Mesenchymal stem cell (in vitro differentiated cells and primary cell): Measurements from ENCODE around the gene HGS.

Experiments
- DNase-seq: peaks from one replicate; pipeline ENCODE4 v3.0.0-alpha.2; 2013
- H2AFZ ChIP-seq: one replicate; pipeline ENCODE4 v1.6.1; 2013; ENCODE audit warnings: low read depth, mild to moderate bottlenecking, control low read depth, inconsistent platforms, low read length, moderate library complexity
- H2AK5ac ChIP-seq: 2 replicates; pipeline ENCODE4 v1.6.1; 2013; ENCODE audit warnings: low read length, moderate library complexity, mild to moderate bottlenecking, inconsistent platforms; ENCODE audit not compliant: severe bottlenecking
- H2BK120ac ChIP-seq: one replicate; pipeline ENCODE4 v1.6.1; 2013; ENCODE audit warnings: low read depth, mild to moderate bottlenecking, inconsistent platforms, low read length, moderate library complexity
- H2BK12ac ChIP-seq, 2 experiments: one replicate each; pipeline ENCODE4 v1.6.1; 2013; ENCODE audit warnings: inconsistent platforms in 2 of 2, low read length in 2 of 2, mild to moderate bottlenecking in 2 of 2, moderate library complexity in 2 of 2, control low read depth in 1 of 2
- H2BK15ac ChIP-seq: one replicate; pipeline ENCODE4 v1.6.1; 2013; ENCODE audit warnings: mild to moderate bottlenecking, low read depth, inconsistent platforms; ENCODE audit not compliant: poor library complexity, severe bottlenecking
- H2BK5ac ChIP-seq: 2 replicates; pipeline ENCODE4 v1.6.1; 2013; ENCODE audit warnings: low read depth, mild to moderate bottlenecking, low read length, control low read depth, inconsistent platforms; ENCODE audit not compliant: poor library complexity, severe bottlenecking
- H3K14ac ChIP-seq, 2 experiments: one replicate each; pipeline ENCODE4 v1.6.1; 2013; ENCODE audit warnings: inconsistent platforms in 2 of 2, low read length in 2 of 2, control low read depth in 1 of 2, mild to moderate bottlenecking in 1 of 2, moderate library complexity in 1 of 2
- H3K18ac ChIP-seq, 2 experiments: one replicate each; pipeline ENCODE4 v1.6.1; 2013; ENCODE audit warnings: inconsistent platforms in 2 of 2, low read length in 2 of 2, control low read depth in 1 of 2, low read depth in 1 of 2, mild to moderate bottlenecking in 1 of 2
- H3K23ac ChIP-seq, 2 experiments: one replicate each; pipeline ENCODE4 v1.6.1; 2013; ENCODE audit warnings: inconsistent platforms in 2 of 2, low read length in 2 of 2, mild to moderate bottlenecking in 2 of 2, moderate library complexity in 2 of 2, control low read depth in 1 of 2
- H3K27ac ChIP-seq: 2 replicates; pipeline ENCODE4 v1.5.1; 2013; ENCODE audit warnings: mild to moderate bottlenecking, moderate library complexity, low read length, control low read depth, inconsistent platforms; ENCODE audit not compliant: poor library complexity, severe bottlenecking
- H3K27me3 ChIP-seq, 2 experiments: 2 replicates each; pipeline versions ENCODE4 v1.6.1 to v1.7.0; 2013; ENCODE audit warnings: low read length in 2 of 2, mild to moderate bottlenecking in 2 of 2, moderate library complexity in 2 of 2, control low read depth in 1 of 2, inconsistent platforms in 1 of 2; ENCODE audit not compliant: control insufficient read depth in 1 of 2, insufficient read depth in 1 of 2
- H3K36me3 ChIP-seq, 2 experiments: 2 replicates each; pipeline versions ENCODE4 v1.6.1 to v1.7.0; 2013; ENCODE audit warnings: low read length in 2 of 2, control low read depth in 1 of 2, inconsistent platforms in 1 of 2, low read depth in 1 of 2, mild to moderate bottlenecking in 1 of 2; ENCODE audit not compliant: insufficient read depth in 2 of 2, control insufficient read depth in 1 of 2
- H3K4ac ChIP-seq, 2 experiments: one replicate each; pipeline ENCODE4 v1.6.1; 2013; ENCODE audit warnings: inconsistent platforms in 2 of 2, low read length in 2 of 2, mild to moderate bottlenecking in 2 of 2, moderate library complexity in 2 of 2, control low read depth in 1 of 2, low read depth in 1 of 2
- H3K4me1 ChIP-seq: 2 replicates; pipeline ENCODE4 v1.6.1; 2013; ENCODE audit warnings: low read depth, low read length, control low read depth; ENCODE audit not compliant: control insufficient read depth, insufficient read depth
- H3K4me2 ChIP-seq: 2 replicates; pipeline ENCODE4 v1.6.1; 2013; ENCODE audit warnings: low read length, mild to moderate bottlenecking, inconsistent platforms; ENCODE audit not compliant: poor library complexity, severe bottlenecking
- H3K4me3 ChIP-seq, 2 experiments: 2 replicates each; pipeline versions ENCODE4 v1.5.1 to v1.7.0; 2013; ENCODE audit warnings: low read length in 2 of 2, mild to moderate bottlenecking in 2 of 2, control low read depth in 1 of 2, low read depth in 1 of 2; ENCODE audit not compliant: insufficient read depth in 1 of 2
- H3K79me1 ChIP-seq: replicated peaks from 2 replicates; pipeline ENCODE4 v1.6.1; 2013; ENCODE audit warnings: mild to moderate bottlenecking, control low read depth, low read length, inconsistent platforms; ENCODE audit not compliant: poor library complexity, severe bottlenecking
- H3K9ac ChIP-seq: 2 replicates; pipeline ENCODE4 v1.7.0; 2013; ENCODE audit warnings: mild to moderate bottlenecking, low read length, moderate library complexity
- H3K9me3 ChIP-seq: 2 replicates; pipeline ENCODE4 v1.7.0; 2013; ENCODE audit warnings: mild to moderate bottlenecking, low read length; ENCODE audit not compliant: control insufficient read depth
- H4K8ac ChIP-seq: one replicate; pipeline ENCODE4 v1.6.1; 2013; ENCODE audit warnings: inconsistent platforms, mild to moderate bottlenecking, low read length, moderate library complexity
- H4K91ac ChIP-seq: one replicate; pipeline ENCODE4 v1.6.1; 2013; ENCODE audit warnings: mild to moderate bottlenecking, low read length, inconsistent platforms
- WGBS: methylation state at CpG from one replicate; pipeline ENCODE4 v1.1.7; 2013; ENCODE audit warnings: mixed read lengths; 5-methylcytosine and 5-hydroxymethylcytosine counted together

HGS gene

DNA sequence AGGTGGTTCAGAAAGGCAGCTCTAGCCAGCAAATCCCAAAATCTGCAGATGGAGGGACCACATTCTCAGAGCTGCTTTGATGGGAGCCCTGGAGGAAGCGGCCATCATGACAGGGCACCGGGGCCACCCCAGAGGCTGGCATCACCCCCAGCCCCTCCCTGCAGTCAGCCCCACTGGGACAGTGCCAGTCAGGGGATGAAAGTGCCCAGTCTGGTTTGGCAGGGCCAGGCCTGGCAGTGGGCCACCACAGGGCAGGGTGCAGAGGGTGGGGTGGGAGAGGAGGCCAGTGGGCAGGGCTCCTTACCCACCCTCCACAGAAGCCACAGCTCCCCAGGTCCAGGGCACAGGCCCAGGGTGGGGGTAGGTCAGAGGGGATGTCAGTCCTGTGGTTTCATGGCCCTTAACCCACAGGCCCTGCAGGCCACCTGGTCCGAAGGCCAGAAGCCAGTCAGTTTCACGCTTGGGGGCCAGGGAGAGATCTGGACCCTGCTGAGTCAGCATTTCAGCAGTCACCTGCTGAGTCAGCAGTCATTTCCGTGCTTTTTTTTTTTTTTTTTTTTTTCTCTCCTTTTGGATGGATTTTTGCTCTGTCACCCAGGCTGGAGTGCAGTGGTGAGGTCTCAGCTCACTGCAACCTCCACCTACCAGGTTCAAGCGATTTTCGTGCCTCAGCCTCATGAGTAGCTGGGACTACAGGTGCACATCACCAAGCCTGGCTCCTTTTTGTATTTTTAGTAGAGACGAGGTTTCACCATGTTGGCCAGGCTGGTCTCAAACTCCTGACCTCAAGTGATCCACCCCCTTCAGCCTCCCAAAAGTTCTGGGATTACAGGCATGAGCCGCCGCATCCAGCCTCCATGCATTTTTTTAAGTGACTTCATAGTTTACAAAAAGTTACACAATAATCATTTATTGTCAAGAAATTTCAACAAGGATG, 38.6 kb downstream of the HGS start:
- Histone ChIP-seq H3K36me3 (peaks cover 0 to 26% of the 10 kb centered on the region in 2 experiments), H3K4me2 (no peak overlapping the region), H2BK15ac (no peak overlapping the region), H2BK120ac (no peak overlapping the region), H3K4ac (no peak overlapping the region), H4K91ac (no peak overlapping the region), H3K4me1 (peaks cover 8% of the 10 kb centered on the region), H3K4me3 (no peak overlapping the region), H4K8ac (no peak overlapping the region), H3K27ac (no peak overlapping the region), H3K23ac (no peak overlapping the region), H3K79me1 (no peaks in the 10 kb centered on the region), H2AK5ac (no peak overlapping the region), H2BK5ac (no peak overlapping the region), H2BK12ac (no peak overlapping the region), H3K9me3 (no peaks in the 10 kb centered on the region), H3K18ac (peak overlapping the region in 1 of 2 experiments; percentile 37), H3K14ac (peak overlapping the region in 1 of 2 experiments; percentile 13), H3K27me3 (no peaks in the 10 kb centered on the region), H2AFZ (no peak overlapping the region), H3K9ac (no peak overlapping the region)
- DNase-seq, result no peak
- WGBS, result 72% methylated on average over 10 of the region's 10 CpGs

GRCh38 chr17:81723651-81724209, 39.9 kb downstream of the HGS start:
- 91% methylated on average over 9 of the region's 12 CpGs for WGBS
- Histone ChIP-seq H2BK12ac (no peak overlapping the region), H3K36me3 (peaks cover 0 to 15% of the 10 kb centered on the region in 2 experiments), H3K4me2 (no peak overlapping the region), H2AFZ (no peak overlapping the region), H4K91ac (no peak overlapping the region), H3K4ac (no peak overlapping the region), H3K79me1 (no peaks in the 10 kb centered on the region), H2AK5ac (no peak overlapping the region), H3K14ac (no peak overlapping the region), H3K9ac (no peak overlapping the region), H2BK120ac (no peak overlapping the region), H3K4me1 (peaks cover 7% of the 10 kb centered on the region), H2BK15ac (no peak overlapping the region), H3K18ac (no peak overlapping the region), H2BK5ac (no peak overlapping the region), H3K9me3 (no peaks in the 10 kb centered on the region), H3K27ac (no peak overlapping the region), H3K4me3 (peak overlapping the region in 1 of 2 experiments; percentile 53), H3K27me3 (no peaks in the 10 kb centered on the region), H4K8ac (no peak overlapping the region), H3K23ac (no peak overlapping the region)
- no peak for DNase-seq

GRCh38 chr17:81725439-81725838, 41.6 kb downstream of the HGS start:
- Histone ChIP-seq H3K27me3 (peaks cover 3 to 4% of the 10 kb centered on the region in 2 experiments), H3K4me2 (no peak overlapping the region), H3K14ac (no peak overlapping the region), H3K9ac (no peak overlapping the region), H2BK12ac (no peak overlapping the region), H3K9me3 (no peaks in the 10 kb centered on the region), H3K4me1 (peaks cover 7% of the 10 kb centered on the region), H3K36me3 (peaks cover 0 to 3% of the 10 kb centered on the region in 2 experiments), H4K91ac (no peak overlapping the region), H2BK120ac (no peak overlapping the region), H3K79me1 (no peaks in the 10 kb centered on the region), H3K4ac (no peak overlapping the region), H3K18ac (no peak overlapping the region), H3K23ac (no peak overlapping the region), H3K27ac (no peak overlapping the region), H2AFZ (no peak overlapping the region), H3K4me3 (no peak overlapping the region), H2AK5ac (no peak overlapping the region), H2BK5ac (no peak overlapping the region), H2BK15ac (no peak overlapping the region), H4K8ac (no peak overlapping the region)
- WGBS, result 86% methylated on average over 9 of the region's 9 CpGs
- no peak for DNase-seq

GRCh38 chr17:81726004-81726403, 42.2 kb downstream of the HGS start:
- H2BK120ac ChIP-seq, result no peak overlapping the region

More at GRCh38 chr17:81726004-81726403, 42.2 kb downstream of the HGS start:
- Histone ChIP-seq H3K4ac (no peak overlapping the region), H3K9me3 (no peaks in the 10 kb centered on the region), H3K4me1 (peaks cover 9% of the 10 kb centered on the region), H3K14ac (no peak overlapping the region), H3K27ac (no peak overlapping the region), H3K9ac (no peak overlapping the region), H2BK5ac (no peak overlapping the region), H3K36me3 (no peaks in the 10 kb centered on the region), H2BK15ac (no peak overlapping the region), H2BK12ac (no peak overlapping the region), H3K4me2 (no peak overlapping the region), H4K8ac (no peak overlapping the region), H3K79me1 (no peaks in the 10 kb centered on the region), H3K27me3 (peaks cover 3 to 4% of the 10 kb centered on the region in 2 experiments), H3K18ac (no peak overlapping the region), H4K91ac (no peak overlapping the region), H3K23ac (no peak overlapping the region), H3K4me3 (no peak overlapping the region), H2AK5ac (no peak overlapping the region), H2AFZ (no peak overlapping the region)
- 89% methylated on average over 9 of the region's 9 CpGs for WGBS
- DNase-seq, result no peak
